Spleen (tissue), 11 donors: ENCODE data around the gene NDNF. TPM values are rescaled to one million over a fixed set of nuclear protein-coding genes. Genes with fewer than 3 reads are reported as not detected.

ENCODE experiments used
- DNase-seq: peaks from one replicate; pipeline ENCODE4 v3.0.0-alpha.2; 2020
- H3K27ac ChIP-seq, 8 donors: fragments of 200-600 bp; sonication (generic) in 7 of 8; 1 replicate in 4 of 8; 2 replicates in 4 of 8; pipeline versions ENCODE4 v1.5.0 to v1.8.0; 2016 to 2021; ENCODE audit warnings: inconsistent platforms in 4 of 8, mild to moderate bottlenecking in 4 of 8, moderate library complexity in 1 of 8
- H3K27me3 ChIP-seq, 7 donors: fragments of 200-600 bp; sonication (generic) in 6 of 7; replicated peaks in 1 of 7; 1 replicate in 4 of 7; 2 replicates in 3 of 7; pipeline versions ENCODE4 v1.5.0 to v1.8.0; 2016 to 2021; ENCODE audit warnings: inconsistent platforms in 3 of 7, mild to moderate bottlenecking in 1 of 7
- H3K36me3 ChIP-seq, 6 donors: fragments of 200-600 bp; sonication (generic) in 5 of 6; 1 replicate in 4 of 6; 2 replicates in 2 of 6; pipeline versions ENCODE4 v1.5.0 to v1.8.0; 2016 to 2021; ENCODE audit warnings: inconsistent platforms in 2 of 6
- H3K4me1 ChIP-seq, 6 donors: fragments of 200-600 bp; sonication (generic) in 5 of 6; 1 replicate in 3 of 6; 2 replicates in 3 of 6; pipeline versions ENCODE4 v1.5.0 to v1.8.0; 2016 to 2021; ENCODE audit warnings: inconsistent platforms in 3 of 6
- H3K4me3 ChIP-seq, 8 donors: fragments of 200-600 bp; sonication (generic) in 7 of 8; 1 replicate in 4 of 8; 2 replicates in 4 of 8; pipeline versions ENCODE4 v1.5.0 to v1.8.0; 2016 to 2021; ENCODE audit warnings: inconsistent platforms in 4 of 8, mild to moderate bottlenecking in 4 of 8, moderate library complexity in 2 of 8
- H3K9me3 ChIP-seq, 8 donors: fragments of 200-600 bp; sonication (generic) in 7 of 8; 1 replicate in 4 of 8; 2 replicates in 4 of 8; pipeline versions ENCODE4 v1.5.0 to v1.8.0; 2016 to 2021; ENCODE audit warnings: inconsistent platforms in 4 of 8
- POLR2A ChIP-seq, 3 donors: fragments of 450-650 bp; IDR thresholded peaks; one replicate each; pipeline ENCODE4 v1.5.1; 2017; ENCODE audit warnings: antibody characterized with exemption in 3 of 3, mild to moderate bottlenecking in 1 of 3
- POLR2AphosphoS5 ChIP-seq, 3 donors: sonication (generic); formaldehyde crosslinking; IDR thresholded peaks; one replicate each; pipeline ENCODE4 v1.5.1; 2017; ENCODE audit warnings: antibody characterized with exemption in 3 of 3
- WGBS, 5 donors: extraction: QIAGEN DNeasy Blood & Tissue Kit in 3 of 5; methylation state at CpG; one replicate each; pipeline versions ENCODE4 v1.1.5 to v1.1.7; 2013 to 2018; 5-methylcytosine and 5-hydroxymethylcytosine counted together
- intact Hi-C: fragments of 100-400 bp; cut with DNase I; formaldehyde crosslinking; loops from one replicate; pipeline ENCODE4 v1.15.0; 2023; ENCODE audit warnings: low total_unique reads
- polyA plus RNA-seq, 3 donors: library from polyadenylated mRNA; stranded (reverse); fragments of 200-250 nt; gene quantifications; one replicate each; pipeline ENCODE4 v1.2.1, GENCODE V29; 2013
- total RNA-seq, 7 donors: library from RNA; depleted of rRNA in 3 of 7; stranded (reverse); fragments of >200 nt in 3 of 7; fragmentation: NEBNext Ultra II Directional in 4 of 7; extraction: Animal tissue kit (Norgen Biotek cat#: 25700) in 4 of 7; gene quantifications; one replicate each; pipeline versions ENCODE4 v1.1.0 to v1.2.1, GENCODE V29; 2016 to 2021
- TF ChIP-seq, protein P1 (sequence below), 11 experiments: fragments of 200-600 bp in 7 of 11; fragments of 450-650 bp in 4 of 11; sonication (generic) in 4 of 11; IDR thresholded peaks in 8 of 11; conservative IDR thresholded peaks in 3 of 11; 1 replicate in 7 of 11; 2 replicates in 4 of 11; pipeline versions ENCODE4 v1.4.0 to v1.8.0; 2016 to 2021; ENCODE audit warnings: antibody characterized with exemption in 11 of 11, inconsistent platforms in 4 of 11, mild to moderate bottlenecking in 1 of 11
- donor health status: healthy with polysubstance abuse.
- donor health status: DM: no; HTN: no; CAD: no; lungs with moderate emphysema.
- donor health status: DM: no; HTN: no; CAD: no.
- donor health status: Bipolar disorder and iron deficiency.
- donor health status: healthy.
- donor health status: DM: no; HTN: no; CAD: no.
- donor health status: DM: yes; HTN: yes; CAD: no.

The NDNF gene
- total and polyA plus RNA-seq, 10 donors, result 0.03 to 0.82 (median 0.20) TPM; not detected in 3

DNA sequence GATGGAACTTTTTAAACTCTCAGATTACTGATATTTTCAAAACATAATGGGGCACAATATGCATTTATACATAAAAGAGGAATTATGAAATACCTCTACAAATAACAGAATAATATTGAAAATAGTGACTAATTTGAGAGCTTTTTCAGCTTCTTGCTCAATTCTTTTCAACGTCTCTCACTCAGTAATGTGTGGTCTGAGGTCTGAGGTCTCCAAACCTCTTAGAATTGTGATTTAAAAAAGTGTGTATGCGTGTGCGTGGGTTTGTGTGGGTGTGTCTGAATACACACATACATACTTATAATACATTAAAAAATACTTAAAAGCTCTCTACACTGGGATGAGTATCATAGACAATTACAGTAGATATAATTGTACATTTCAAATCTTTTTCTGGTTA is 7.9 kb downstream of the NDNF start:
- Histone ChIP-seq H3K9me3 (no peaks in the 10 kb centered on the region), H3K27me3 (peaks cover 0 to 42% (median 2%) of the 10 kb centered on the region in 7 donors), H3K4me1 (no peaks in the 10 kb centered on the region), H3K27ac (no peak overlapping the region), H3K4me3 (no peak overlapping the region), H3K36me3 (no peaks in the 10 kb centered on the region)
- WGBS, 5 donors, result 45 to 59% (median 50%) methylated on average over 3 of the region's 3 CpGs
- TF ChIP-seq, protein P1, sequence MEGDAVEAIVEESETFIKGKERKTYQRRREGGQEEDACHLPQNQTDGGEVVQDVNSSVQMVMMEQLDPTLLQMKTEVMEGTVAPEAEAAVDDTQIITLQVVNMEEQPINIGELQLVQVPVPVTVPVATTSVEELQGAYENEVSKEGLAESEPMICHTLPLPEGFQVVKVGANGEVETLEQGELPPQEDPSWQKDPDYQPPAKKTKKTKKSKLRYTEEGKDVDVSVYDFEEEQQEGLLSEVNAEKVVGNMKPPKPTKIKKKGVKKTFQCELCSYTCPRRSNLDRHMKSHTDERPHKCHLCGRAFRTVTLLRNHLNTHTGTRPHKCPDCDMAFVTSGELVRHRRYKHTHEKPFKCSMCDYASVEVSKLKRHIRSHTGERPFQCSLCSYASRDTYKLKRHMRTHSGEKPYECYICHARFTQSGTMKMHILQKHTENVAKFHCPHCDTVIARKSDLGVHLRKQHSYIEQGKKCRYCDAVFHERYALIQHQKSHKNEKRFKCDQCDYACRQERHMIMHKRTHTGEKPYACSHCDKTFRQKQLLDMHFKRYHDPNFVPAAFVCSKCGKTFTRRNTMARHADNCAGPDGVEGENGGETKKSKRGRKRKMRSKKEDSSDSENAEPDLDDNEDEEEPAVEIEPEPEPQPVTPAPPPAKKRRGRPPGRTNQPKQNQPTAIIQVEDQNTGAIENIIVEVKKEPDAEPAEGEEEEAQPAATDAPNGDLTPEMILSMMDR (IDR thresholded peaks at IDR 0.05 in 8 of 11, conservative IDR thresholded peaks at IDR 0.05 in 3 of 11), result no peak
- TF ChIP-seq POLR2A (IDR thresholded peaks at IDR 0.05), result no peak
- no peak for TF ChIP-seq POLR2AphosphoS5 (IDR thresholded peaks at IDR 0.05)
- DNase-seq, result no peak
- intact Hi-C loops, result no loop called here

DNA sequence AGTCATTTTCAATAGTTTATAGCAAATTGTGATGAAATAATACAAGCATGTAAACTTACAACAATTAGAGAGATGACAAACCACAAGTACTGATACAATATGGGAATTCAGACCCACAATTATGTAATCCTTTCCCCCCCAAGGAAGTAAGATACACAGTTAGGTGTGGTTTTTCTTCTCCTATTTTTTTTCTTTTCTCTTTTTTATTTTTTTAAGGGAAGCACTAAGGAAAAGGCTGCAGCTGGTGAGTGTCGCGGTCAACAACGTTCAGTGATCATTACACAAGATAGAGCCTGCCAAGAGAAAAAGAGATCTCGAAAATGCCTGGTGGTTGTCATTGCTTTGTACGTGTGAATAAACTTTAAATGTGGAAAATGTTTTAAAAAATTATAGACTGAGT is 9.8 kb downstream of the NDNF start:
- H3K27ac ChIP-seq, result no peak overlapping the region
- DNase-seq, result no peak
- H3K9me3 ChIP-seq, result no peaks in the 10 kb centered on the region
- TF ChIP-seq, protein P1 (IDR thresholded peaks at IDR 0.05 in 8 of 11, conservative IDR thresholded peaks at IDR 0.05 in 3 of 11), result no peak
- no peak for TF ChIP-seq POLR2A (IDR thresholded peaks at IDR 0.05)
- 16 to 30% (median 20%) methylated on average over 5 of the region's 5 CpGs for WGBS, 5 donors
- H3K4me1 ChIP-seq, result no peaks in the 10 kb centered on the region
- peaks cover 0 to 35% (median 0%) of the 10 kb centered on the region in 7 donors for H3K27me3 ChIP-seq
- intact Hi-C loops, result no loop called here
- H3K36me3 ChIP-seq, result no peaks in the 10 kb centered on the region
- H3K4me3 ChIP-seq, result no peak overlapping the region

DNA sequence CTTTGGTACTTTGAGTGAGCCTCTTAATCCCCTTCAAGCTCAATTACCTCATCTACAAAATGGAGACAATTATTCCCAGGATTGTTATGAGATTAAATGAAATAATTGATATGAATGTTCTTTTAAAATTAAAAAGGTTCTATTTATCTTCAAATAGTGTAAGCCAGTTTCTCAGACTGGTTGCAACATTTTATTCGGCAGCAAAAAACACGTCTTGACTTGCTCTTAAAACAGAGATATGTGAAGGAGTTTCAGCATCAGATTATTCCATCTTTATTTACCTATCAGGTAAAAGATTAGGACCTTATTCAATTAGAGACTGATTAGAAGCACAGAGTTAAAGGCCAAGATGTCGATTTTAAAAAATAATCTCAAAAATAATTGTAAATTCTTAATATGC is 10.5 kb downstream of the NDNF start:
- H3K4me1 ChIP-seq, result no peaks in the 10 kb centered on the region
- H3K27me3 ChIP-seq, result peaks cover 0 to 40% (median 0%) of the 10 kb centered on the region in 7 donors
- TF ChIP-seq, protein P1 (IDR thresholded peaks at IDR 0.05 in 8 of 11, conservative IDR thresholded peaks at IDR 0.05 in 3 of 11), result no peak
- TF ChIP-seq POLR2A (IDR thresholded peaks at IDR 0.05) (no peak), POLR2AphosphoS5 (IDR thresholded peaks at IDR 0.05) (no peak)
- intact Hi-C loops, result no loop called here
- no peak for DNase-seq
- H3K27ac ChIP-seq, result no peak overlapping the region
- H3K4me3 ChIP-seq, result no peak overlapping the region
- WGBS, 5 donors, result 77 to 94% (median 85%) methylated on average over 3 of the region's 3 CpGs
- no peaks in the 10 kb centered on the region for H3K9me3 ChIP-seq
- H3K36me3 ChIP-seq, result no peaks in the 10 kb centered on the region

DNA sequence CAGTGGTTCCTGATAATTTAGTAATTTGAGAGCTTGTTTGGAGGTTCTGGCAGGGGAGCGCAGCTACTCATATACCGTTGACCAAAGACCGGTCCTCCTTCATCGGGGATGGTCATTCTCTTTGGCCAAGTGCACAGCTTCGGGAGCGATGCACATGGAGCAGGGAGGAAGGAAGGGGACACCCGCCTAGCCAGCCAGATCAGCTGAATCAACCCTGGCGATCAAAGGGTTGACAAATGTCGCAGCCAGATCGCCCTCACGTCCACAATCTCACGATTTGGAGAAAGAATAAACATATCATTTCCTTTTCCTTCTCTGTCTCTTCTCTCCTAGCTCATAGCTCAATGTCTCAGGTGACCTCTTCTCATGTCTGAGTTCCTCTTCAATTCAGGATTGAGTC is 11.1 kb downstream of the NDNF start:
- TF ChIP-seq, protein P1 (IDR thresholded peaks at IDR 0.05 in 8 of 11, conservative IDR thresholded peaks at IDR 0.05 in 3 of 11), result no peak
- TF ChIP-seq POLR2A (IDR thresholded peaks at IDR 0.05) (no peak), POLR2AphosphoS5 (IDR thresholded peaks at IDR 0.05) (no peak)
- no peak for DNase-seq
- no peaks in the 10 kb centered on the region for H3K36me3 ChIP-seq
- WGBS, 5 donors, result 85 to 91% (median 87%) methylated on average over 12 of the region's 12 CpGs
- H3K27me3 ChIP-seq, result peaks cover 0 to 40% (median 0%) of the 10 kb centered on the region in 7 donors
- H3K4me3 ChIP-seq, result no peak overlapping the region
- intact Hi-C loops, result no loop called here
- H3K27ac ChIP-seq, result no peak overlapping the region
- no peaks in the 10 kb centered on the region for H3K9me3 ChIP-seq
- no peaks in the 10 kb centered on the region for H3K4me1 ChIP-seq
